ENCODE data around the gene SWT1. TPM values are rescaled to one million over a fixed set of nuclear protein-coding genes. Genes with fewer than 3 reads are reported as not detected.

The SWT1 gene
- total RNA-seq, 4 donors from 2014 or later: 8.2 to 16.0 (median 11.7) TPM

GRCh38 chr1:185284533-185285276, 127.7 kb downstream of the SWT1 start:
- no peaks in the 10 kb centered on the region for H3K27me3 ChIP-seq
- H3K4me3 ChIP-seq: no peak overlapping the region
- TF ChIP-seq EP300 (IDR thresholded peaks at IDR 0.05) (no peak), CTCF (IDR thresholded peaks at IDR 0.05) (no peak), POLR2A (IDR thresholded peaks at IDR 0.05) (no peak)
- DNase-seq (ENCODE audit: low spot score in 2 of 2): no peak
- H3K36me3 ChIP-seq: peaks cover 0 to 47% (median 0%) of the 10 kb centered on the region in 3 donors
- H3K9me3 ChIP-seq: peaks cover 0 to 7% (median 0%) of the 10 kb centered on the region in 4 donors
- no peak overlapping the region for H3K27ac ChIP-seq
- 71 to 76% methylated on average over 2 of the region's 2 CpGs for WGBS, 2 donors
- H3K4me1 ChIP-seq: no peaks in the 10 kb centered on the region

GRCh38 chr1:185287451-185287850, 130.5 kb downstream of the SWT1 start:
- Histone ChIP-seq H3K4me3 (no peak overlapping the region), H3K4me1 (peaks cover 0 to 5% (median 0%) of the 10 kb centered on the region in 4 donors), H3K27ac (no peak overlapping the region), H3K36me3 (peaks cover 0 to 36% (median 0%) of the 10 kb centered on the region in 3 donors), H3K9me3 (peaks cover 0 to 7% (median 0%) of the 10 kb centered on the region in 4 donors), H3K27me3 (no peaks in the 10 kb centered on the region)
- 85 to 86% methylated on average over 2 of the region's 2 CpGs for WGBS, 2 donors
- no peak for TF ChIP-seq POLR2A (IDR thresholded peaks at IDR 0.05)
- TF ChIP-seq CTCF (IDR thresholded peaks at IDR 0.05): no peak
- no peak for TF ChIP-seq EP300 (IDR thresholded peaks at IDR 0.05)
- no peak for DNase-seq (ENCODE audit: low spot score in 2 of 2)

GRCh38 chr1:185288435-185288834, 131.5 kb downstream of the SWT1 start:
- Histone ChIP-seq H3K4me1 (peaks cover 0 to 10% (median 0%) of the 10 kb centered on the region in 4 donors), H3K27me3 (no peaks in the 10 kb centered on the region), H3K36me3 (peaks cover 0 to 36% (median 0%) of the 10 kb centered on the region in 3 donors), H3K9me3 (peaks cover 0 to 7% (median 0%) of the 10 kb centered on the region in 4 donors), H3K4me3 (no peak overlapping the region), H3K27ac (no peak overlapping the region)
- 89 to 93% methylated on average over 3 of the region's 3 CpGs for WGBS, 2 donors
- DNase-seq (ENCODE audit: low spot score in 2 of 2): no peak
- TF ChIP-seq EP300 (IDR thresholded peaks at IDR 0.05): no peak
- TF ChIP-seq POLR2A (IDR thresholded peaks at IDR 0.05): no peak
- no peak for TF ChIP-seq CTCF (IDR thresholded peaks at IDR 0.05)

GRCh38 chr1:185289880-185290279, 132.9 kb downstream of the SWT1 start:
- Histone ChIP-seq H3K27me3 (no peaks in the 10 kb centered on the region), H3K4me1 (peaks cover 0 to 10% (median 0%) of the 10 kb centered on the region in 4 donors), H3K9me3 (peaks cover 0 to 7% (median 0%) of the 10 kb centered on the region in 4 donors), H3K27ac (no peak overlapping the region), H3K36me3 (peaks cover 0 to 37% (median 0%) of the 10 kb centered on the region in 3 donors), H3K4me3 (no peak overlapping the region)
- TF ChIP-seq EP300 (IDR thresholded peaks at IDR 0.05) (no peak), POLR2A (IDR thresholded peaks at IDR 0.05) (no peak), CTCF (IDR thresholded peaks at IDR 0.05) (no peak)
- DNase-seq (ENCODE audit: low spot score in 2 of 2): no peak

- peak overlapping the region in 1 of 4 donors; percentile 2 for H3K27ac ChIP-seq
- no peak for DNase-seq (ENCODE audit: low spot score in 2 of 2)
- TF ChIP-seq EP300 (IDR thresholded peaks at IDR 0.05): no peak
- TF ChIP-seq CTCF (IDR thresholded peaks at IDR 0.05): no peak
- TF ChIP-seq POLR2A (IDR thresholded peaks at IDR 0.05): no peak
These were observed 134.2 kb downstream of the SWT1 start for GRCh38 chr1:185291159-185291558.

More at GRCh38 chr1:185291159-185291558, 134.2 kb downstream of the SWT1 start:
- Histone ChIP-seq H3K27me3 (no peaks in the 10 kb centered on the region), H3K4me1 (peaks cover 0 to 10% (median 0%) of the 10 kb centered on the region in 4 donors), H3K9me3 (peaks cover 0 to 3% (median 0%) of the 10 kb centered on the region in 4 donors), H3K4me3 (no peak overlapping the region), H3K36me3 (peaks cover 0 to 34% (median 0%) of the 10 kb centered on the region in 3 donors)
- WGBS, 2 donors: 81 to 83% methylated on average over 1 of the region's 1 CpG

All from tibial nerve (tissue), 4 donors.